ENCODE results near the gene ARHGAP8. TPM values are rescaled to one million over a fixed set of nuclear protein-coding genes. Genes with fewer than 3 reads are reported as not detected.
"Not testable (repeated sequence)": the region's sequence is repeated elsewhere in the genome, so short reads cannot be mapped to it uniquely, and the experiment has no call there.

The ARHGAP8 gene
- total RNA-seq, 4 donors from 2014 or later: 1.7 to 5.7 (median 3.0) TPM

DNA sequence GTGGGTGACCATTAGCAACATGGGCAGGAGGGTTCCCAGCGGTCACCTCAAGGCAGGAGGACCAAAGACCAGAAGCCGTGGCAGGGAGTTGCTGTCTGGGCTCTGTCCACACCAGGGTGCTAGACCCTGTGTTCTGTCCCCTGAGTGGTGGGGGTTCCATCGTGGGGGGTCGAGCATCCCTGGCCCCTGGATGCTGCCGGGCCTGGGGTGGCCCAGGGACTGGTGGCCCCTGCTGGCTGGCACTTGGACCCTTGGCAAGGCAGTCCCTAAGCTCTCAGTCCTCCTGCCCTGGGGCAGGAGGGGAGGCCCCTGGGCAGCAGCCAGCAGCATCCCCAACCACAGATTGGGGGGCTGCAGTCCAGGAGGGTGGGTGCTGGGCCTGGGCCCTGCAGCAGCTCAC lies 13.4 kb upstream of the ARHGAP8 start:
- H3K27me3 ChIP-seq: no peaks in the 10 kb centered on the region
- no peak for DNase-seq (ENCODE audit: low spot score in 2 of 2)
- no peak overlapping the region for H3K4me3 ChIP-seq
- H3K4me1 ChIP-seq: no peaks in the 10 kb centered on the region
- no peak overlapping the region for H3K27ac ChIP-seq
- no peaks in the 10 kb centered on the region for H3K36me3 ChIP-seq
- WGBS, 2 donors: 83% methylated on average over 1 of the region's 5 CpGs; no CpG with 5 or more reads in 1 of the 2 donors
- TF ChIP-seq, protein P1, sequence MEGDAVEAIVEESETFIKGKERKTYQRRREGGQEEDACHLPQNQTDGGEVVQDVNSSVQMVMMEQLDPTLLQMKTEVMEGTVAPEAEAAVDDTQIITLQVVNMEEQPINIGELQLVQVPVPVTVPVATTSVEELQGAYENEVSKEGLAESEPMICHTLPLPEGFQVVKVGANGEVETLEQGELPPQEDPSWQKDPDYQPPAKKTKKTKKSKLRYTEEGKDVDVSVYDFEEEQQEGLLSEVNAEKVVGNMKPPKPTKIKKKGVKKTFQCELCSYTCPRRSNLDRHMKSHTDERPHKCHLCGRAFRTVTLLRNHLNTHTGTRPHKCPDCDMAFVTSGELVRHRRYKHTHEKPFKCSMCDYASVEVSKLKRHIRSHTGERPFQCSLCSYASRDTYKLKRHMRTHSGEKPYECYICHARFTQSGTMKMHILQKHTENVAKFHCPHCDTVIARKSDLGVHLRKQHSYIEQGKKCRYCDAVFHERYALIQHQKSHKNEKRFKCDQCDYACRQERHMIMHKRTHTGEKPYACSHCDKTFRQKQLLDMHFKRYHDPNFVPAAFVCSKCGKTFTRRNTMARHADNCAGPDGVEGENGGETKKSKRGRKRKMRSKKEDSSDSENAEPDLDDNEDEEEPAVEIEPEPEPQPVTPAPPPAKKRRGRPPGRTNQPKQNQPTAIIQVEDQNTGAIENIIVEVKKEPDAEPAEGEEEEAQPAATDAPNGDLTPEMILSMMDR (IDR thresholded peaks at IDR 0.05): no peak
- TF ChIP-seq EP300 (IDR thresholded peaks at IDR 0.05): no peak
- no peak for TF ChIP-seq POLR2A (IDR thresholded peaks at IDR 0.05)
- H3K9me3 ChIP-seq: no peaks in the 10 kb centered on the region

DNA sequence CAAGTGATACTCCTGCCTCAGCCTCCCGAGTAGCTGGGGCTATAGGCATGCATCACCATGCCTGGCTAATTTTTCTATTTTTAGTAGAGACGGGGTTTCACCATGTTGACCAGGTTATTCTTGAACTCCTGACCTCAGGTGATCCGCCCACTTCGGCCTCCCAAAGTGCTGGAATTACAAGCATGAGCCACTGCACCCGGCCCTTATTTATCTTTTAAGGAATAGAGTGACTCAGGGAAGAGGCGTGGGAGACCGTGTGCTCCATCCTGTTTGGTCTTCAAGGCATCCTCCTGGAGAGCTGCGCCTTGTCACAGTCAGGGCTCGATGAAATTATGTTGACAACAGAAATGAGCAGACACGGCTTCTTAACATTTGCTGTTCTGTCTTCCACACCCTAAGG lies 12.7 kb upstream of the ARHGAP8 start:
- H3K27ac ChIP-seq; H3K4me1 ChIP-seq; DNase-seq (ENCODE audit: low spot score in 2 of 2); H3K4me3 ChIP-seq; H3K9me3 ChIP-seq; H3K36me3 ChIP-seq; H3K27me3 ChIP-seq: not testable (repeated sequence)
- WGBS, 2 donors: 55 to 71% methylated on average over 9 to 10 of the region's 10 CpGs

DNA sequence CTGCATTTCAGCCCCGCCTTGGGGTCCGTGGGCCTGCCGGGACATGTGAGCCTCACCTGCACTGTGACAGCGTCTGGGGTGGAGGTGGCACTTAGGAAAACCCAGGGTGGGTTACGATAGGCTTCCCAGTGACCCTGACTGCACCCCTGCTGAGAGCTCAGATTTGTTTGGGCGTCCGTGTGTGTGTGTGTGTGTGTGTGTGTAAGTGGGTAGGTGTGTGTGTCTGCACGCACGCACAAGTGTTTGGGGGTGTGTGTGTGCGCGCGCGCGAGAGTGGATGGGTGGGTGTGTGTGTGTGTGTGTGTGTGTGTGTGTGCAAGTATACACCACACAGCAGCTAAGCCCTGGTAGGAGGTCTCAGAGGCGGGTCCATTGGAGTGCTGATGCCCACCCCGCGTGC lies 12.1 kb upstream of the ARHGAP8 start:
- no peak overlapping the region for H3K27ac ChIP-seq
- H3K4me3 ChIP-seq: no peak overlapping the region
- H3K36me3 ChIP-seq: no peaks in the 10 kb centered on the region
- H3K9me3 ChIP-seq: no peaks in the 10 kb centered on the region
- WGBS, 2 donors: 77 to 85% methylated on average over 17 of the region's 17 CpGs
- TF ChIP-seq POLR2A (IDR thresholded peaks at IDR 0.05): no peak
- no peak for TF ChIP-seq EP300 (IDR thresholded peaks at IDR 0.05)
- TF ChIP-seq, protein P1 (IDR thresholded peaks at IDR 0.05): no peak
- DNase-seq (ENCODE audit: low spot score in 2 of 2): no peak
- no peaks in the 10 kb centered on the region for H3K27me3 ChIP-seq
- no peaks in the 10 kb centered on the region for H3K4me1 ChIP-seq

DNA sequence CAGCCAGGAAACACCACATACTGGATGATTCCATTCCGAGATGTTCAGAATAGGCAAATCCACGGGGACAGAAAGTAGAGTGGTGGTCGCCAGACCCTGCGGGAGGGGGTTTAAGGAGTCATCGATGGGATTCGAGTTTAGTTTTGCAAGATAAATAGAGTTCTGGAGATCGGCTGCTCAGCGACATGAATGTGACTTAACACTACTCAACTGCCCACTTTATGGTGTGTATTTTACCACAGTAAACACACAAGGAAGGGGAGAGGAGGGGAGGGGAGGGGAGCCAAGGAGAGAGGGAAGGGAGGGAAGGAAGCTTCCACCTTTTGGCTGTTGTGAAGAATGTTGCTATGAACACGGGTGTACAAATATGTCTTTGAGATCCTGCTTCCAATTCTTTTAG lies 10.4 kb upstream of the ARHGAP8 start:
- Histone ChIP-seq H3K4me3 (no peak overlapping the region), H3K36me3 (no peaks in the 10 kb centered on the region), H3K27ac (no peak overlapping the region), H3K4me1 (no peaks in the 10 kb centered on the region), H3K27me3 (peaks cover 0 to 7% of the 10 kb centered on the region in 2 donors), H3K9me3 (no peaks in the 10 kb centered on the region)
- DNase-seq (ENCODE audit: low spot score in 2 of 2): no peak
- TF ChIP-seq POLR2A (IDR thresholded peaks at IDR 0.05) (no peak), EP300 (IDR thresholded peaks at IDR 0.05) (no peak)
- TF ChIP-seq, protein P1 (IDR thresholded peaks at IDR 0.05): no peak
- 71 to 75% methylated on average over 9 of the region's 9 CpGs for WGBS, 2 donors

DNA sequence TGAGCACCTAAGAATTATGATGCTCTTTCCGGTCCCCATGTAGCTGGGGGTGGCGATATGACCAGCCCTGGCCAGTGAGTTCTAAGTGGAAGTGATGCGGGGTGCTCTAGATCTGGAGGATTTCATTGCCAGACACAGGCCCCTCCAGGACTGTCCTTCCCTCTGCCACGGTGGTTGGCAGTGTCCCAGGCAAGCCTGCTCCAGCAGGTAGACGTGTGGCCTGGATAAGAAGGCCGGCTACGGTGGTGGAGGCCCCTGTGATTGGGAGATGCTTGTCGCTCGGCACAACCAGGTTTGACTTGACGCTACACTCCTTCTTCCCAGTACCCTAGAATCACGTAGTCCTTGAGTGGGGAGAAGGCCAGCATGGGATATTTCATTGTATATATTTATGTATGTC lies 9.1 kb upstream of the ARHGAP8 start:
- Histone ChIP-seq H3K27ac (no peak overlapping the region), H3K27me3 (peaks cover 0 to 7% of the 10 kb centered on the region in 2 donors), H3K9me3 (no peaks in the 10 kb centered on the region), H3K4me3 (no peak overlapping the region), H3K36me3 (no peaks in the 10 kb centered on the region), H3K4me1 (no peaks in the 10 kb centered on the region)
- no peak for DNase-seq (ENCODE audit: low spot score in 2 of 2)
- TF ChIP-seq EP300 (IDR thresholded peaks at IDR 0.05) (no peak), POLR2A (IDR thresholded peaks at IDR 0.05) (no peak)
- TF ChIP-seq, protein P1 (IDR thresholded peaks at IDR 0.05): no peak
- WGBS, 2 donors: 90 to 91% methylated on average over 10 of the region's 11 CpGs

DNA sequence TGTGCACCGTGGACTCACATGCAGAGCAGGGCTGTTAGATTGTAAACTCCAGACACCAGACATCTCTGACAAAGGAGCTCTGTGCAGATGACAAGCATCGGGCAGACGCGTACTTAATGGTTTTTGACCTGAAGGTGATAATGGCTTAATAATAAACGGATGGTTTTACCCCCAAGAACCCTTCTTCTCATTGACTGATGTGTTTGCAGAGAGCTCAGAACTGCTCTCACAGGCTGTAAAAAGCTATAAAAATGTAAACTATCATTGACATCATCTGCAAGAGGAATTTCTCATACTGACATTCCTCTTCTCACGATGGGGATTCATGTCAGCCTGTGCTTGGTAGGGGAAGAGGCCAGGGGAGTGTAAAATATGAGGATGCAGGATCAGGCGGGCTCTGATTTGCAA lies 8.6 kb upstream of the ARHGAP8 start:
- 20 to 22% methylated on average over 7 of the region's 7 CpGs for WGBS, 2 donors
- no peak for DNase-seq (ENCODE audit: low spot score in 2 of 2)
- TF ChIP-seq EP300 (IDR thresholded peaks at IDR 0.05) (no peak), POLR2A (IDR thresholded peaks at IDR 0.05) (no peak)
- TF ChIP-seq, protein P1 (IDR thresholded peaks at IDR 0.05): no peak
- Histone ChIP-seq H3K27me3 (peaks cover 0 to 7% of the 10 kb centered on the region in 2 donors), H3K4me1 (no peaks in the 10 kb centered on the region), H3K27ac (no peak overlapping the region), H3K36me3 (no peaks in the 10 kb centered on the region), H3K9me3 (no peaks in the 10 kb centered on the region), H3K4me3 (no peak overlapping the region)

Measured in tibial nerve (tissue), 4 donors.